GM12864 (cell line): Measurements from ENCODE around the gene ZFP36L2.

Source experiments
- DNase-seq: peaks from one replicate; pipeline ENCODE4 v3.0.0-alpha.2; 2011; ENCODE audit warnings: low read depth
- H3K4me3 ChIP-seq: 2 replicates; pipeline ENCODE4 v1.5.1; 2011; ENCODE audit warnings: mild to moderate bottlenecking, low read depth, low read length, control low read depth
- TF ChIP-seq, protein P1 (sequence below): IDR thresholded peaks from 2 replicates; pipeline ENCODE4 v1.5.1; 2011; ENCODE audit warnings: low read depth, mild to moderate bottlenecking, moderate library complexity, low read length, control low read depth, inconsistent platforms; ENCODE audit errors: missing control alignments

Gene ZFP36L2

DNA sequence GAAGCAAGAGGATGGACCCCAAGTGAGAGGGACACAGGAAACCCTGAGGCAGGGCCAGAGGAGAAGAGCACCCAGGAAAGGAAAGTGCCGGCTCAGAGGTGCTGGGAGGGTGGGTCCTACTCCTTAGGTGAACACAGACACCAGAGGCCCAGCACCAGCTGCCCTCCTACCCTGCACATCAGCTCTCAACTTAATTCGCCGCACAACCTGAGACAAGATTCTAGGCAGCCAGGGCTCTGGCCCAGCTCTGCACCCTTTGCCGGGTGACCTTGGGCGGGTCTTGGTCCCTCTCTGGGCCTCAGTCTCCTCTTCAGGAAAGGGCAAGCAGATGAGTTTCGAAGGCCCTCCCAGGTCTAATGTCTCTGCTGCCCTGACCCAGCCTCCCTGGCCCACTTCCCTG, 28.1 kb downstream of the ZFP36L2 start:
- TF ChIP-seq, protein P1, sequence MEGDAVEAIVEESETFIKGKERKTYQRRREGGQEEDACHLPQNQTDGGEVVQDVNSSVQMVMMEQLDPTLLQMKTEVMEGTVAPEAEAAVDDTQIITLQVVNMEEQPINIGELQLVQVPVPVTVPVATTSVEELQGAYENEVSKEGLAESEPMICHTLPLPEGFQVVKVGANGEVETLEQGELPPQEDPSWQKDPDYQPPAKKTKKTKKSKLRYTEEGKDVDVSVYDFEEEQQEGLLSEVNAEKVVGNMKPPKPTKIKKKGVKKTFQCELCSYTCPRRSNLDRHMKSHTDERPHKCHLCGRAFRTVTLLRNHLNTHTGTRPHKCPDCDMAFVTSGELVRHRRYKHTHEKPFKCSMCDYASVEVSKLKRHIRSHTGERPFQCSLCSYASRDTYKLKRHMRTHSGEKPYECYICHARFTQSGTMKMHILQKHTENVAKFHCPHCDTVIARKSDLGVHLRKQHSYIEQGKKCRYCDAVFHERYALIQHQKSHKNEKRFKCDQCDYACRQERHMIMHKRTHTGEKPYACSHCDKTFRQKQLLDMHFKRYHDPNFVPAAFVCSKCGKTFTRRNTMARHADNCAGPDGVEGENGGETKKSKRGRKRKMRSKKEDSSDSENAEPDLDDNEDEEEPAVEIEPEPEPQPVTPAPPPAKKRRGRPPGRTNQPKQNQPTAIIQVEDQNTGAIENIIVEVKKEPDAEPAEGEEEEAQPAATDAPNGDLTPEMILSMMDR: no peak
- H3K4me3 ChIP-seq: no peak overlapping the region
- no peak for DNase-seq

DNA sequence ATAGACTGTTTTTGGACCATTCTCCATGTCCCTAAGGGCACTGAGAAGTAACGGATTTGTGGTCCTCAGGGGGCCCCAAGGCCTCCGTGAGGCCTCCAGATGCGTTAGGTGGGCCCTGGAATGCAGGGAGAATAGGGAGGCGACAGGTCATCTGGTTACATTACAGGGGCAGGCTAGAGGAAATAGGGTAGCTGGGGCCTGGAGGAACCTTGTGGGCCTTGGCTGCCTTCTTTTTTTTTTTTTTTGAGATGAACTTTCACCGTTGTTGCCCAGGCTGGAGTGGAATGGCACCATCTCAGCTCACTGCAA, 28.9 kb downstream of the ZFP36L2 start:
- no peak overlapping the region for H3K4me3 ChIP-seq
- TF ChIP-seq, protein P1: no peak
- DNase-seq: no peak

DNA sequence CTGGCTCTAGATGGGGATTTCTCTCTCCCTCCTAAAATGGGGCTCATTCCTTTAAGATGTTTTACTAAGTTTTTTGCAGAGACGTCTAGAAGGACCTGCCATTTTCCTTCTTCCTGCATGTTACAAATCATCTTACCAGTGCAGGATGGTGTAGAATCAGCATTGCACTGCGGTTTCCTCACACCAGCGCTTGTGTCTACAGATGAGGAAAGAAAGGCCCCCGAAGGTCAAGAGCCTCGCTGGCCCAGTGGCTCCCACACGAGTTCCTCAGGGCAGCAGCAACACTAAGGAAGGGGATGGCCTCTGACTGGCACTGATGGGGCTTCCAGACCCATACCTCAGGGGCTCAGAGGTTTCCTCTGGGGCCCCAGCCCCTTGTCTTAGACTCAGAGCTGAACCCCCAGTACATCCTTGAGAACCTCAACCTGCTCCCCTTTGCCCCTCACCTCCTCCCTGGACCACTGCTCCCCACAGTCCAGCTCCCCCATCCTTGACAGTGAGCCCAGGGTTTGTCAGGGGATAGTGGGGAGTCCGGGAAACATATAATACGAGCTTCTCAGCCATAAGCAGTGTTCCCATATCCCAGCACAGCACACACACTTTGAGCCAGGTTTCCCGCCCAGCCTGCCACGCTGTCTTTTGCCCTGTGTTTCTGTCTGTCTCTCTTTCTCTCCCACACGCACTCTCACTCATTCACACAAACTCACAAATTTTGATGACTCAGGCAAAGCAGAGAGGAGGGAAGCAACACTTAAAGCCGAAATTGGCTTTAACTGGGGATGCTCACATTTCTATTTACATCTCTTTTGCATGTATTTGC, 29.4 kb downstream of the ZFP36L2 start:
- no peak for DNase-seq
- TF ChIP-seq, protein P1: no peak
- H3K4me3 ChIP-seq: no peak overlapping the region

DNA sequence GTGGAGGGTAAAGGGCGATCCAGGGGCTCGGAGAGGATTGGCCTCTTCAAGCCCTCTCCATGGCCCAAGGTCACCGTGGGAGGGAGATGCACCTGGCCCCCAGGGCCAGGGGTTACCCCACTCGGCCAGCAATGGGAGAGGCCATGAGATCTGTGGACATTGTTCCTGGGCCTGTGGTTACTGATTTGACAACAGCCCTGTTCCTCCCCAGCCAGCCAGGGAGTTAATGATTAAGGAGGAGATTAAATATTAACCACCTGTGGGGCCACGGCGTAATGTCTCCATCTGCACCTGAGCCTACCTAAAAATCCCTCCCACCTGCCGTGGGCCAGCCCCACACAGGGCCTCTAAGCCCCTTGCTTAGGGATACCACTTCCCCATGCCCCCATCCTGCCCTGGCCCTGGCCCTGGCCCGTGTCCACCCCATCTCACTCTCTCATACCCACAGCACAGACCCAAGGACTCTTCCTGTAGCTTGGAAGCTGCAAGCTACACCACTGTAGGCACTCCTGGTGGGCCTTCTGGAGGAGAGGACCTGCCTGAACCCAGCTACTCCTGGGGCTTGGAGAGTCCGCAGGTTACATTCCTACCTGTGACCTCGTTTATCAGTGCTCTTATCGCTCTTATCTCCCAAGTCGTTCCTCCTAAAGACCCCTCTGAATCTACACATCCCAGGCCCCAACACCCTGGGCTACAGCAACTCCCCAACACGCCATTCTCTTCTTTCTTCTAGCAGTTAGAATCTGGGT, 32.1 kb downstream of the ZFP36L2 start:
- DNase-seq: no peak
- H3K4me3 ChIP-seq: no peak overlapping the region
- TF ChIP-seq, protein P1: no peak

DNA sequence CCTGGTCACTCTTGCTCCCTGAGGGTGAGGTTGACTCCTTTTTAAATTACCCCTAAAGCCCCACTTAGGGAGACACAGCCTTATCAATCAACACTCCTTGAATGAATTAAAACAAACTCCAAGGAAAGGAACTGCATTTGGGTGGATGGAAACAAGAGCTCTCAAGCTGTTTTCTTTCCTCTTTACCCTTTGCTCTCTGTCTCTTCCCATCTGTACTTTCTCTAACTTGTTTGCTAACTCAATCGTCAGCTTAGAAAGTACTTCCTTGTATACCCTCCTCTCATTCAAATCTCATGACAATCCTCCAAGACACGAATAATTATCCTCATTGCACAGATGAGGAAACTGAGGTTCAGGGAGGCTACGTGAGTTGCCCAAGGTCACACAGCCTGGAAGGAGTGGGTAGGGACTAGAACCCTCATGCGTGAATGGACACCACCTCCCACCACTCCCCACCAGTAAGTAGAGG, 32.7 kb downstream of the ZFP36L2 start:
- no peak overlapping the region for H3K4me3 ChIP-seq
- TF ChIP-seq, protein P1: no peak
- no peak for DNase-seq

DNA sequence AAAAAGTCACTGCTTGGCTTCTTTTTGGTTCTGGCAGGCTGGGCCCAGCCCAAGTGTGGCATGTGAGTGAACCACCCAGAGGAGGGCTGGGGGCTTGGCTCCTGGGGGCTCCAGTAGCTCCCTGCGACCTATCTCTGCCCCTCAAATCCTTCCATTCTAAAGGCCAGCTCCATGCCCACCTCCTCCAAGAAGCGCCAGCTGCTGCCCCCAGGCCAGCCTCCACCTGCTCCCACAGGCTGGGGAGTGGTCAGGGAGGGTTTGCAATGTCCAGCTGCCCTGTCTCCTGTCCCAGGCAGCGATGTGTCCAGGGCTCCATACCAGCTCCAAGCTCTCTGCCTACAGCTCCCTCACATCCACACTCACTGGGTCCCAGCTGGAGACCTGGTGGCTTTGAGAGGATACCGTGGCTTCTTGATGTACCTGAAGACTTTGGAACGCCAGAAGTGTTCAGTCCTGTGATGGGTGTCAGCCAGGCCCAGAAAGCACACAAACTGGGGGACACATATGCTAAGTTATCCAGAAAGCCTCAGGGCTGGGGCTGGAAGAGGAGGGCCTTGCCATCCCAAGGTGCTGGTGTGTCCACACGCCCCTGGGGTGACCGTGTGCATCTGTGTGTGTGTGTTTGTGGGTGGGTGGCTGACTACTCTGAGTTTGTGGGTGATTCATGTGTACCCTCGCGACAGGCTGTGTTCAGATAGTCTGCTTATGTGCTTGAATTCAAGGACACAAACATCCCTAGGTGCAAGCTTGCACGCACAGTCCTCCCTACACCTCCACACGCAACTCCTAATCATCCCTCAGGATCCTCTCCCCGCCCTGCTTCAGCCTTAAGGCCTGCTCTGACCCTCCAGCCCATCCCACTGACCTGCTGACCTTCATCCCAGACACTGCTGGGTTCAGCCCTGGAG, 33.4 kb downstream of the ZFP36L2 start:
- no peak for DNase-seq
- TF ChIP-seq, protein P1: no peak
- no peak overlapping the region for H3K4me3 ChIP-seq
